T-helper 1 cell (primary cell): Measurements from ENCODE around the gene NEDD8.
A peak's percentile ranks its signal among the peaks of the same experiment; 100 is the strongest.

Source experiments
- DNase-seq, 5 donors: peaks; one replicate each; pipeline ENCODE4 v3.0.0-alpha.2; 2012 to 2020
- total RNA-seq, 4 donors: gene quantifications; one replicate each; lab custom pipeline; 2026; lab: John Stamatoyannopoulos, UW

The NEDD8 gene
- total RNA-seq = 12.9 to 28.9 (median 16.2) reads per million in 4 donors

- DNase-seq = peak; percentile 69 to 94 (median 84)
Observed at GRCh38 chr14:24232121-24232644, at the start of gene NEDD8. Gene NEDD8 (minus strand): TSS chr14:24232367. CDS start chr14:24232267, 100 bp downstream.

GRCh38 chr14:24281636-24282035 lies 49.5 kb upstream of the NEDD8 start:
- no peak for DNase-seq

- no peak for DNase-seq
Observed at GRCh38 chr14:24280797-24281460, 48.8 kb upstream of the NEDD8 start.

- peak in 4 of 5 donors; percentile 30 to 48 (median 37) for DNase-seq
Observed at GRCh38 chr14:24279301-24280186, 47.4 kb upstream of the NEDD8 start.

- DNase-seq = no peak
Observed at GRCh38 chr14:24278424-24278823, 46.3 kb upstream of the NEDD8 start.

- no peak for DNase-seq
Observed at GRCh38 chr14:24277606-24278321, 45.6 kb upstream of the NEDD8 start.

GRCh38 chr14:24277071-24277470 lies 44.9 kb upstream of the NEDD8 start:
- DNase-seq = no peak

- peak in 3 of 5 donors; percentile 14 to 84 (median 42) for DNase-seq
Observed at GRCh38 chr14:24274101-24274543, 42.0 kb upstream of the NEDD8 start.

- DNase-seq = peak in 1 of 5 donors; percentile 12
Observed at GRCh38 chr14:24273422-24273998, 41.3 kb upstream of the NEDD8 start.

GRCh38 chr14:24272467-24272866 lies 40.3 kb upstream of the NEDD8 start:
- DNase-seq = no peak

GRCh38 chr14:24271834-24272263 lies 39.7 kb upstream of the NEDD8 start:
- no peak for DNase-seq

- DNase-seq = peak; percentile 85 to 95 (median 89)
Observed at GRCh38 chr14:24271134-24271833, 39.1 kb upstream of the NEDD8 start, which contains the start of gene RABGGTA. Gene RABGGTA (minus strand): TSS chr14:24271597. CDS start chr14:24271115, 482 bp downstream.

GRCh38 chr14:24270537-24271133 lies 38.5 kb upstream of the NEDD8 start:
- no peak for DNase-seq

GRCh38 chr14:24269910-24270536 lies 37.9 kb upstream of the NEDD8 start:
- DNase-seq = no peak

- no peak for DNase-seq
Observed at GRCh38 chr14:24269368-24269767, 37.2 kb upstream of the NEDD8 start.

GRCh38 chr14:24268225-24268624 lies 36.1 kb upstream of the NEDD8 start:
- no peak for DNase-seq

GRCh38 chr14:24267516-24267915 lies 35.3 kb upstream of the NEDD8 start:
- no peak for DNase-seq

GRCh38 chr14:24266344-24267244 lies 34.4 kb upstream of the NEDD8 start:
- no peak for DNase-seq

GRCh38 chr14:24264298-24264697 lies 32.1 kb upstream of the NEDD8 start:
- no peak for DNase-seq
